ENCODE measurements around the gene IFNA14.
"Not testable (repeated sequence)": the region's sequence is repeated elsewhere in the genome, so short reads cannot be mapped to it uniquely, and the experiment has no call there.

The IFNA14 gene

DNA sequence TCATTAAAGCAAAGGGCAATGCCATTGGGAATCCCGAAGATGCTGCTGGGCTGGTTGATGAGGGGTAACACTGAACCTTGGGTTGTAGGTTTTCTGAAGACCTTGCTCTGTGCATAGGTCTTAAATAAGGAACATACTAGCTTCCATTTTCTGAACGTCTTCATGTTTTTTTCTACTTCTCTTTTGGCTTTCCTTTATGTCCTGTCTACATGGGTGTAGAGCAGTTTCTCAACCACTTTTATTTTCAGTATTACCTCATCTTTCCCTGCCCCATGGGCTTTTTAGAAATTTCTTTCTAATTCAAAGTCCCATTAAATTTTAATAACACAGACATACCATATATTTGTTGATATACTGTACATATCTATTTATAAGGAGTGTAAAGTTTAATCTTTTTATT is at the start of gene IFNA14:
Gene IFNA14, minus strand, starts transcription at position 95 of the 400 bp plus-strand sequence. Its CDS starts 70 bp downstream, at position 25.
- DNase-seq, result no peak

DNA sequence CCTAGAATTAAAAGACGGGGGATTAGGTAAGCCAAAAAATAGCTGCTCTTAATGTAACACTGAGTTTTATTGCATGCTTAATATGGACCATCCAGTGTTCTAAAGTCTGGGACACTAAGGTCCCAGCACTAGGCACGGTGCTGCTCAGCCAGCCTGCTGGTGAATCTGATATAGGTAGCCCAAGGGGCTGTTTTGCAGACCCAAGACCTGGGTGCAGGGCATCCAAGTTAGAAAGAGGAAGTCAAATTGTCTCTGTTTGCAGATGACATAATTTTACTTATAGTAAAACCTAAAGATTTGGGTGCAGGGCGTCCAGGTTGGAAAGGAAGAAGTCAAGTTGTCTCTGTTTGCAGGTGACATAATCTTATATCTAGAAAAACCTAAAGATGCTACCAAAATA is 47.5 kb upstream of the IFNA14 start:
- DNase-seq, result no peak

- DNase-seq, result no peak
These were observed 46.9 kb upstream of the IFNA14 start for GRCh38 chr9:21286659-21287058.

DNA sequence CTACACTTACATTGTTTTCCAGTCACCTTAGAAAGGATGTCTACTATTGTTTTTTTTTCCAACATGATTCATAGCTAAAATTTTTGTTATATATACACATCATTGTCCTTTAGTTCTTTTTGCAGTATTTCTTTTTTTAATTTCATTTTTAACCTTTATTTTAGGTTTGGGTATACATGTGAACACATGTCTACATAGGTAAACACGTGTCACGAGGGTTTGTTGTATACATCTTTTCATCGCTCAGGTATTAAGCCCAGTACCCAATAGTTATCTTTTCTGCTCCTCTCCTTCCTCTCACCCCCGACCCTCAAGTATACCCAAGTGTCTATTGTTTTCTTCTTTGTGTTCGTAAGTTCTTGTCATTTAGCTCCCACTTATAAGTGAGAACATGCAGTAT is 46.3 kb upstream of the IFNA14 start:
- no peak for DNase-seq

GRCh38 chr9:21281275-21281674 is 41.5 kb upstream of the IFNA14 start:
- DNase-seq, result no peak

GRCh38 chr9:21268347-21268657 is 28.5 kb upstream of the IFNA14 start:
- DNase-seq, result no peak

DNA sequence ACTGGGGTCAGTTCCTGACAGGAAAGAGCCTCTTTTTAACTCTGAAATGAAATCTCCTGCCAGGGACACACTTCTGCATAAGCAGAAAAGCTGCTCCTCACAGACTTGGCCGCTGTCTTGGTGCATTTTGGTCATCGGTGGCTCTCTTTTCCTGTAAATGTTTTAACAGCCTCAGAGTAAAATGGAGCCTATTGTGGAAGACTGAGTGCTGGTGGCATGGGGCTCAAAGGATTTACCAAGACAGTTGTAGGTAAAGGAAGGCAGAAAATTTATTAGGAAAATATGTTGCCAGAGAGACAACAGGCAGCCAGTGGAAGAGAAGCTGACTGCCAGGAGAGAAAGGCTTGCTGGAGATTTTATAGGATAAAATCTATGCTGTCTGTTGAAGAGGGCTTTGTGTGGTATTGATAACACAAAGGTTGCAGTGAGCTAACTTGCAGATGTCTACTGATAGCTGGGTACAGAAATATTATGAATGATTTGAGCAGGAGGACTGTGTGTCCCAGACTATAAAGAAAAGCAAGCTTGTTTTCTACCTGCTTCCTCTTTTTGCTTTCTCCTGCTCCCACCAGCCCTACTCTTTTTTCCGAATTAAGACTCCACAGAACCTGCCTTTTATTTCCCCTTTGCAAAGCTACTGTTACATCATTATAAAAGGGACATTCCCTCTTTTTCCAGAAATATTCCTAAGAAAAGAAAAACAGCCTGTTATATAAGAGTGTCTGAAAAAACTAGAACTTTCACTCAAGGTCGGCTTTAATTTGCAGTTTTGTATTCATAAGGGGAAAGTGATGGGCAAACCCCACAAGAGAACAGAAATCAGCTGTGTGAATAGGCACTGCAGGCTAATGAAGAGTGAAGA is 27.9 kb upstream of the IFNA14 start:
- peak in 3 of 58 donors; percentile 2 to 6 (median 2) for DNase-seq

- peak in 1 of 58 donors; percentile 1 for DNase-seq
These were observed 27.1 kb upstream of the IFNA14 start for GRCh38 chr9:21266733-21267484.

DNA sequence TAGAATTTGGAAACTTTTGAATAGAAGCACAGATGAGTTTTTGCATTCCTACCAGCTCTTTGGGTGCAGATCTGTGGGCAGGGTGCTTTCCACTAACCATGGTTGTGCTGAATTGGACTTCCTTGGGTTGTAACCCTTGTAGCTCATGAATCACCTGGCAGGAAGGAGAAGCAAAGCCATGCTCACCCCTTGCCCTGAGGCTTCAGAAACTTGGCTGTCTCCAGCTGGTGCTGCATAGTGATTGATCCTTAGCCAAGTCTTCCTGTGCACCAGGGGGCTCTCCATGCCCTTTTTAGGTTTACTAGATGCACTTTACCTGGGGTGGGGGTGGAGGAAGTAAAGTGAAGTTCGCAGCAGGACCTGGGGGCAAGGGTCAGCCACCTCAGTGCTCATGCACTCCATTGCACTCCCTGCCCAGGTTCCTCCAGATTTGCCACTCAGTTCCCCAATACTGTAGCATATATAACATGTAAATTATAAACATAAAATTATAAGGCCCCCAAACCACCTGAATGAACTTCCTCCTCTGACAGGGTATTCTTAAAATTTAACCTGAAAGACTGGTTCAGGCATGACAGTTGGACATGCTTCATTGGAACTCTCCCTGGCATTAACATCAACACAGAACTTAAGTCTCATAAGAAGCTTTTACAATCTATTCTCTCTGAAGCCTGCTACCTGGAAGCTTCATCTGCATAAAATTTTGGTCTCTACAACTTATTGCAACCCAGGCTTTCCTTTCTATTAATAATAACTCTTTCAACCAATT is 25.8 kb upstream of the IFNA14 start:
- no peak for DNase-seq

DNA sequence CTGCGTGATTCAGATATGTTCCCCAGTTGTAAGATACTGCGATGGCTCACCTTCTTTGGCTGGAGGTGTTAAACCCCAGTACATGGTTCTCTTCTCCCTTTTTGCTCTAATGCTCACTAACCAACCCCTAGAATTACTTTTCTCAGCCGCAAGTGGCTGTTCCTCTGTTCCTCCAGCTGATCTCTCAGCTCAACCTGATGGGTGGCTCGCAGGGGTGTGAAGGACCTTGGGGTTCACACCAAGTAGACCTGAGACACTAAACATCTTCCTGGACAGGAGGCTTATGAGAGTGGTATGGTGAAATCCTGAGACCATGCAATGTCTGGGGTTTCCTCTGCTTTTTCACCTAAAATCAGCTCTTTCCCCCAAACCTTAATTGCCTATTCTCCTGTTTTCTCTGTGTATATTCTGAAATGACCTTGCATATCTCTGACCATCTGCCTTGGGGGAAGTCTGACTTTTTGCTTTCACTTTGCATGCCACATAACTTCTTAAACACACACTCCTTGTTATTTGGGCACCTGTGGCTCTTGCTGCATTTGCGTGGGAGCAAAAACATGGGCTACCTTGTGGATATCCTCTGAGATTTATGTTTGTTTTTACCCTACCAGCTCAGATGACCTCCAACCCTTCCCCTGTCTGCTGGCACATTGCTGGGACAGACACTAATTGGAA is 15.9 kb upstream of the IFNA14 start:
- no peak for DNase-seq

- peak in 16 of 58 donors; percentile 1 to 57 (median 11) for DNase-seq
These were observed 13.1 kb upstream of the IFNA14 start for GRCh38 chr9:21252721-21253547.

DNA sequence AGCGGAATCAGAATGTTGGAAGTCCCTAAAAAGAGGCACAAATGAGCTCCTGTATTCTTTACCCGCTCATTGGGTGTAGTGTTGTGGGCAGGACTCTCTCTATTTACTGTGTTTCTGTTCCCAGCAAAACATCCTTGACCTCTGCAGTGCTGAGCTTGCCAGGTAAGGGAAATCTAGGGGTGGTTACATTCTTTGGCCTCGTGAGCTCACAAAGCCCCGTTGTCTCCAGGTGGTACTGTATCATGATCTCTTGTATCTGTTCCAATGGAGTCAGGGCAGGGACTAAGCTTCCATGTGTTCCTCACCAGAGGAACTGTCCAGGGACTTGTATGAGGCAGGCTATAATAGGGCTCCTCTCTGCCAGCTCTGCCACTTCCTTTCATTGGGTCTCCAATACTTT is 11.8 kb upstream of the IFNA14 start:
- DNase-seq, result no peak

DNA sequence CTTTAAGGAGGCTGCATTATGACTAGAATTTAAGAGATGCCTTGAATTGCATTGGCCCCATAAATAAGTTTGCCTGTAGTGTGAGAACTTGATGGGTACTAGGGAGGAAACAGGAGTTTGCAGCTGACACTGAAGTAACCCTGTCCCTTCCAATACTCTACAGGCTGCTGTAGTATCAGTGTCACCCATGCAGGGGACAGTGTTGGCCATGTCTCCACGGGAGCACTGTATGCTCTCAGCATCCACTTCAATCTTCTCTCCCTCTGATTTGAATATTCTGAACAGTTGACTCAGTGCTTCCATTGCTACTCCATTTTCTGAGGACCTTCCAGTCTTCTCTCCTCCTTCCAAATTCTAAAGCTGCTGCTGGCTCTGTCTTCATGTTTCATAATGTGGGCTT is 11.4 kb upstream of the IFNA14 start:
- no peak for DNase-seq

GRCh38 chr9:21244836-21245235 is 5.0 kb upstream of the IFNA14 start:
- DNase-seq, result no peak

DNA sequence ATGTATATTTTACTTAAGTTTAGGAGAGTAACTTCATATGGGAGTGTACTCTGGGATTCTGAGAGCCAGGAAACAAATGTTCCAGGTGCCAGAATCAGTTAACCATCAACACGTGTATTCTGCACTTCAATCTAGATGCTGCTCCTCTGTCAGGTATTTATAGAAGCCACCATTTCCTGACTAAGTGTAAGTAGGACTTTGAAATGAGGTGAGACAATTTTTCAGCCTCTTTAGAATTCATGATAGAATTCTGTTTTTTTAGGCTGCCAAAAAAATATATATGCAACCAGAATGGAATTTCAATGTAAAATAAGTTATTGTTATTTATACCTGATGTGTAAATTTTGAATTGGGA is 3.5 kb downstream of the IFNA14 start:
- DNase-seq, result not testable (repeated sequence)

DNA sequence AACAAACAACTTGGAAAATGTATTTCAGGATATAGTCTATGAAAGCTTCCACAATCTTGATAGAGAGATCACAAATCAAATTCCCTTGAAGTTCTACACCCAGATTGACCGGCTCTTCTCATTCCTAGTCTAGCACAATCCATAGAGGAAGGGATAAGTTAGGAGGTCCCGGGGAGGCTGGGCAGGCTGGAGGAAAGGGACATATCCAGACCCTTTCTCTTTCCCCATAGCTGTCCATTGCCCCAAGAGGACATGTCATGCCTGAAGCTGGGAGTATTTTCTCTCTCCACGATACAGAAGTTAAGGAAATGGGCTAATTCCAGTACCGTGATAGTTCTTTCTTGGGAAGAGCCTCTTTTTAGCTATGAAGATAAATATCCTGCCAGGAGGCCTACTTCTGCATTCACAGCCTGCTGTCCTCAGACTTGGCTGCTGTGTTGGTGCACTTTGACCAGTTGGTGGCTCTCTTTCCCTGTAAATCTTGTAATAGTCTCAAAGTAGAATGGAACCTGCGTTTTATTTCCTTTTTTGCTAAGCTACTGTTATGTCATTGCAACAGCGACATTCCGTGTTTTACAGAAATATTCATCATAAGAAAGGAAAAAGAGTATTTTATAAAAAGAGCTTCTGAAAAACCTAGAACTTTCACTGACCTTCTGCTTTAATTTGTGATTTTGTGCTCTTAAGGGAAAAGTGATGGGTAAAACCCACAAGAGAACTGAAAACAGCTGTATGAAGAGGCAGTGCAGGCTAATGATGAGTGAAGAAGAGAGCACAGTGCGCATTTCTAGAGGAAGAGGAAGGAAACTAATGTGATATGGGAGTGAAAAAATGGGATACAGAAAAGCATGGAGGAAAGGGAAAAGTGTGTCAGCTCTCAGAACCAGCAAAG is 4.1 kb downstream of the IFNA14 start:
- DNase-seq, result peak in 11 of 58 donors; percentile 2 to 31 (median 5)

GRCh38 chr9:21234153-21234687 is 5.6 kb downstream of the IFNA14 start:
- DNase-seq, result no peak

GRCh38 chr9:21233258-21233657 is 6.5 kb downstream of the IFNA14 start:
- DNase-seq, result no peak

DNA sequence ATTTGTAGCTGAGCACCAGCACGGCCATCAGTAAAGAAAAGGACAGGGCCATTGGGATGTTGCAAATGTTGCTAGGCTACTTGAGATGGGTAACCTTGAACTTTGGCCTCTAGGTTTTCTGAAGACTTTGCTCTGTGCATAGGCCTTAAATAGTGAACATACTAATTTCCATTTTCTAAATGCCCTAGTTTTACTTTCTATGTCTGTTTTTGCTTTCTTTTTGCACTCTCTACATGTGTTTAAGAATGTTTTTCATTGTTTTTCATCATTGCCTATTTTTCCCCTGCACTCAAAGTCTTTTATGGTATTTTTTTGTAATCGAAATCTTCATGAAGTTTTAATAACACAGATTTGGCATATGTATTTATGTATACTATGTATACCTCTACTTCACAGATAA is 11.7 kb downstream of the IFNA14 start, which contains the start of gene IFNA17:
Gene IFNA17, minus strand, starts transcription at position 101 of the 400 bp plus-strand sequence. Its CDS starts 49 bp downstream, at position 52.
- no peak for DNase-seq

Data from anterior cingulate cortex (tissue), 58 donors.